ENCODE data around the gene SF3A1.
"Not testable (repeated sequence)": the region's sequence is repeated elsewhere in the genome, so short reads cannot be mapped to it uniquely, and the experiment has no call there.

SF3A1 gene, protein sequence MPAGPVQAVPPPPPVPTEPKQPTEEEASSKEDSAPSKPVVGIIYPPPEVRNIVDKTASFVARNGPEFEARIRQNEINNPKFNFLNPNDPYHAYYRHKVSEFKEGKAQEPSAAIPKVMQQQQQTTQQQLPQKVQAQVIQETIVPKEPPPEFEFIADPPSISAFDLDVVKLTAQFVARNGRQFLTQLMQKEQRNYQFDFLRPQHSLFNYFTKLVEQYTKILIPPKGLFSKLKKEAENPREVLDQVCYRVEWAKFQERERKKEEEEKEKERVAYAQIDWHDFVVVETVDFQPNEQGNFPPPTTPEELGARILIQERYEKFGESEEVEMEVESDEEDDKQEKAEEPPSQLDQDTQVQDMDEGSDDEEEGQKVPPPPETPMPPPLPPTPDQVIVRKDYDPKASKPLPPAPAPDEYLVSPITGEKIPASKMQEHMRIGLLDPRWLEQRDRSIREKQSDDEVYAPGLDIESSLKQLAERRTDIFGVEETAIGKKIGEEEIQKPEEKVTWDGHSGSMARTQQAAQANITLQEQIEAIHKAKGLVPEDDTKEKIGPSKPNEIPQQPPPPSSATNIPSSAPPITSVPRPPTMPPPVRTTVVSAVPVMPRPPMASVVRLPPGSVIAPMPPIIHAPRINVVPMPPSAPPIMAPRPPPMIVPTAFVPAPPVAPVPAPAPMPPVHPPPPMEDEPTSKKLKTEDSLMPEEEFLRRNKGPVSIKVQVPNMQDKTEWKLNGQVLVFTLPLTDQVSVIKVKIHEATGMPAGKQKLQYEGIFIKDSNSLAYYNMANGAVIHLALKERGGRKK

GRCh38 chr22:30356449-30357235 is at the start of gene SF3A1, which contains the start of gene CCDC157:
SF3A1 (minus strand) TSS chr22:30356894; CDS start chr22:30356792, 102 bp downstream.
CCDC157 (plus strand) TSS chr22:30357007; CDS start chr22:30366001, 8,994 bp downstream.
- DNase-seq (ENCODE audit: low spot score), result peak; percentile 81

DNA sequence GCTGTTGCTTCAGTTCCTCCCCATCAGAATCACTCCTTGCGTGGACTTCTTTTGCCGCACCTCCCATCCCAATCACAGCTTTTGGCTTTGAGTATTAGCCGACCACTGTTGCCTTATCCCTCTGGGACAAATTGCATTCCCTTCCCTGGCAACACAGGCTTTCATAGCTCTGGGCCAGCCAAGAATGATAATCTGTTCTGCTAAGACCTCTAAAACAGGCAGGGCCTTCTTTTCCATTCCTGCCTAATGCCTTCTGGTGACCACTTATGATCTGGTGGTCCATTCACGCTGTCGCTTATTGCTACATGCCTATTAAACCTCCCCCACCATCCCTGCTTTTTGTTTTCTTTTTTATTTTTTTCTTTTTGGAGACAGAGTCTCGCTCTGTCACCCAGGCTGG is 49.7 kb upstream of the SF3A1 start:
- DNase-seq (ENCODE audit: low spot score), result no peak

- DNase-seq (ENCODE audit: low spot score), result no peak
These were observed 49.0 kb upstream of the SF3A1 start for GRCh38 chr22:30405731-30406130.

DNA sequence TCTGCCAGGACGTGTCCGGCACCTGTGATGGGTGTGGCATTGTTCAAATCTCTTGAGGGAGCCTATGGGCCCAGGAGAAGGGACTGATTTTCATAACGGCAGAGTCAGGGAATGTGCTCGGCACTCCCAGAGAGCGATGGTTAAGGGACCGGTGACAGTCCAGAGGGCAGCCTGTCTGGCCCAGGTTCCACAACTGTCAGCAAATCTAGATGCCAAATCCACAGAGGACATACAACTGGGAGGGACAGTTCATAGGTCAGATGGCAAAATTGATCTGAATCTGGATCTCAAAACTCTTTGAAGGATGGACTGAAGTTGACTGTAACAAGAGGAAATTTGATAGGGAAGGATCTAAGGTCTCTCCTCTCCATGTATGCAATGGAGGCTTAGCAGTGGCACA is 47.6 kb upstream of the SF3A1 start:
- no peak for DNase-seq (ENCODE audit: low spot score)

DNA sequence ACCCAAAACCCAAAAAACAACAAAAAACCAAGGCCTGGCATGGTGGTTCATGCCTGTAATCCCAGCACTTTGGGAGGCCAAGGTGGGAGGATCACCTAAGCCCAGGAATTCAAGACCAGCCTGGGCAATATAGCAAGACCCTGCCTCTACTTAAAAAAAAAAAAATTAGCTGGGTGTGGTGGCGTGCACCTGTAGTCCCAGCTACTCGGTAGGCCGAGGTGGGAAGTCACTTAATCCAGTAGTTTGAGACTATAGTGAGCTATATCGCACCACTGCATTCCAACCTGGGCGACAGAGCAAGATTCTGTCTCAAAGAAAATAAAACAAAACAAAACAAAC is 46.0 kb upstream of the SF3A1 start:
- not testable (repeated sequence) for DNase-seq (ENCODE audit: low spot score)

DNA sequence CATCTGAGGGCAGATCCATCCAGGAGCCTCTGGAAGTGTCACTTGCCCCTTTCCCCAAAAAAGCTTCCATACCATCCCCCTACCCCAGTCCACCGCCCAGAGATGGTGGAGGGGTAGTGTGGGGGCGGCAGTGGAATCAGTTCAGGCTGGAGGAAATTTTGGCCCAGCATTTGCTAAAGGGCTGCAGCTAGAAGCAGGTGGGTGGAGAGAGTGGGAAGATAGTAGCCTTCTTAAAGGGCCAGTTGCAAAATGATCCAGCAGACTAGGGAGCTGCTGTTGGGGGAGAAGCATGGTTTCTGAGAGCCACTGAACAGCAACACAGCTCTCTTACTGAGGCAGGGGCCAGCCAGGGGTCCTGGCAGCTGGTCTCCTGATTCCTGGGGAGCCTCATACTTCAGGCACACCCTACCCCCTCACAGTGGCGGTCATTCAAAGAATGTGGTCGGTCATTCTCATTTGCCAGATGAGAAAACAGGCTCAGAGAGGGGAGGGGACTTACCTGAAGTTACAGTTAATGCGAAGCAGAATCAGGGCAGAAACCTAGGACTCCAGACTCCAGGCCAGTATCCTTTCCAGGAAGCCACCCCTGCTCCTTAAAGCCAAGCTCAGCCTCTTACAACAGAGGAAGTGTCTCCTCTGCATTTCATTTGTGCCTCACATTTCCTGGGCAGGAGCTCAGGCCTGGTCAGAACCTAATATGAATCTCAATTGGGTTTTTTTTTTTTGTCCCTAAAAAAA is 45.5 kb upstream of the SF3A1 start:
- DNase-seq (ENCODE audit: low spot score), result no peak

GRCh38 chr22:30401024-30401423 is 44.3 kb upstream of the SF3A1 start:
- not testable (repeated sequence) for DNase-seq (ENCODE audit: low spot score)

DNA sequence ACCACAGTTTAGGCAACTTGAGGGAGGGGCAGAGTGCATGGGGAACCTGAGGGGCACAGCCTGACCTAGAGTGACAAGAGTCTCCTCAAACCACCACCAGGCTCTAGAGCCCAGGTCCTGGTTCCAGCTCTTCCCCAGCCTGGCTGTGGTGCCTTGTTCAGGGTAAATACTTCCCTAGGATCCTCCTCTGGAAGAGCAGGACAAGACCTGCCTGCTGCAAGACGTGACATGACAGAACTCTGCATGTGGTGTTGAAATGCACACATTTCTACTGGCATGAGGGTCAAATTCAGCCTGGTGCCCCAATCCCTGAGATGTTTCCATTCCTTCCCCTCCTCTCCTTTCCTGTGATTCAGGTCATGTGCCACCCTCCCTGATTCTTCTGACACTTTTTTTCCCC is 43.5 kb upstream of the SF3A1 start:
- no peak for DNase-seq (ENCODE audit: low spot score)

DNA sequence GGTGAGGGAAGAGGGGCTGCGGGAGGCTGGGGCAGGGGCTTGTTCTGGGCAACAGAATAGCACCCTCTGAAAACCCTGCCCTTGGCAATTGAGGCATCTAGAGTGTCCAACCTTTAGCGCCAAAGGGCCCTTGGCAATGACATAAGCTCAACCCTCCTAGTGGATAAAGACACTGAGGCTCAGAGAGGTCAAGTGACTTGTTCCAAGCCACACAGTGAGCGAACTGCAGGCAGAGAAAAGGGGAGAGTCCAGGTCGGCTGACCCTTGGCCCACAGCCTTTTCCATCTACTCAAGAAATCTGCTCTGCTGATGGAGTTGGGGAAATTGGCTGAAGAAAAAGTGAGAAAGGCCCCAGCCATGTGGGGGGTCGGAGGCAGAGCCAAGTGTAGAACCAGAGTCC is 43.0 kb upstream of the SF3A1 start:
- DNase-seq (ENCODE audit: low spot score), result no peak

GRCh38 chr22:30398685-30399680 is 42.3 kb upstream of the SF3A1 start:
- peak; percentile 2 for DNase-seq (ENCODE audit: low spot score)

GRCh38 chr22:30397656-30398635 is 41.3 kb upstream of the SF3A1 start:
- DNase-seq (ENCODE audit: low spot score), result no peak

GRCh38 chr22:30396871-30397655 is 40.4 kb upstream of the SF3A1 start, which contains the start of gene SEC14L2:
SEC14L2 (plus strand) TSS chr22:30397018; CDS start chr22:30397117, 99 bp downstream.
- DNase-seq (ENCODE audit: low spot score), result peak; percentile 49

GRCh38 chr22:30393885-30394284 is 37.2 kb upstream of the SF3A1 start:
- DNase-seq (ENCODE audit: low spot score), result no peak

DNA sequence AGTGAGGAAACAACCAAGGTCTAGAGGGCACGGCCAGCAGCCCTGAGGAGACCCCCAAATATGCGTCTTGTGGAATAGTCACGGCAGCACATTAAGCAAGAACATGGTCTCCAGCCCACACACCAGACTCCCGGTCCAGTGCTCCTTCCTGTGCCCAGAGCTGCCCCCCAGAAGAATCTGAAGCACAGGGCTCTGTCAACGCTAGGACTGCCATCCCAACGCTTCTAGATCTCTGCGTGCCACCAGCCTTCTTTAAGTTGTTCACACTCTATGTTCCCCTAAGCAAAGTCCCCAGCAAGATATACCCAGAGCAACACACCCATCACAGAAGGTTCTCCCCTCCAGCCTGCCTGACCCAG is 36.6 kb upstream of the SF3A1 start:
- DNase-seq (ENCODE audit: low spot score), result no peak

GRCh38 chr22:30392661-30393321 is 36.1 kb upstream of the SF3A1 start:
- DNase-seq (ENCODE audit: low spot score), result no peak

DNA sequence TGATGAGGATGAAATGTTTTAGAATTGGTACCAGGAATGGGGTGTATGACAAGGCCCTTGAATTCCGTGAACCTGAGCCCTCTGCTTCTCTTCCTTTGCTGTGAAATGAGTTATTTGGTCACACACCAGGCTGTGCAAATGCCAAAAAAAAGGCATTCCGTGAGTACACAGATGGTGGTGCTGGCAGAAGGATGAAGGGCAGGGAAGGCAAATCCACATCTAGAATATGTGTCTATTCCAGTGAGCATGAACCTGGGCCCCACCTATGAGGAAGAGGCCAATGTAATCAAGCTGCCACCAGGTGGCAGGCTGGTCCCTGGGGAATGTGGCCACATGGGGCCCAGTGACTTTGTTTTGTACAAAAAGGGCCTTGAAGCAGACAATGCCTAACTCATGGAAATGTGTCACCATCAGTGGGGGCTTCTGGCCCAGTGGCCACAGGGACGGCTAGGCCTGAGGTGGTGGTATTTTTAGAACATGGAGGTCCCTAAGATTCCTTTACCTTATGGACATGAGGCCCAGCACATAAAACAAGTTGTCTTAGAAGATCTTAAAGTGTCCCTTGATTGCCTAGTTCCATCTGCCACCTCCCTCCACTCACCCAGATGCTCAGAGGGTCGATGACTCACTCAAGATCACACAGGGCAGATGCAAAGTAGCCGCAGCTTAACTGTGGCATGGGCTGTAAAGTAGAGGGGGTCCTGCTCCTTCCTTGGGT is 34.4 kb upstream of the SF3A1 start:
- peak; percentile 82 for DNase-seq (ENCODE audit: low spot score)
